DMS 273 (cell line): ENCODE measurements around the gene DPF3.

Source experiments
- DNase-seq: peaks from one replicate; lab custom pipeline; 2025; ENCODE audit not compliant: unreplicated experiment; lab: John Stamatoyannopoulos, UW

Gene DPF3

GRCh38 chr14:72845196-72845595 lies 48.7 kb downstream of the DPF3 start:
- DNase-seq, result no peak

GRCh38 chr14:72844524-72844923 lies 49.4 kb downstream of the DPF3 start:
- DNase-seq, result no peak

GRCh38 chr14:72839753-72840607 lies 53.9 kb downstream of the DPF3 start:
- DNase-seq, result no peak

GRCh38 chr14:72839351-72839750 lies 54.5 kb downstream of the DPF3 start:
- no peak for DNase-seq

GRCh38 chr14:72836085-72836484 lies 57.8 kb downstream of the DPF3 start:
- no peak for DNase-seq

GRCh38 chr14:72833174-72833573 lies 60.7 kb downstream of the DPF3 start:
- DNase-seq, result no peak

- DNase-seq, result no peak
These were observed 62.9 kb downstream of the DPF3 start for GRCh38 chr14:72830786-72831594.

GRCh38 chr14:72830356-72830755 lies 63.5 kb downstream of the DPF3 start:
- DNase-seq, result no peak

GRCh38 chr14:72828604-72829003 lies 65.3 kb downstream of the DPF3 start:
- DNase-seq, result no peak

GRCh38 chr14:72826039-72826438 lies 67.9 kb downstream of the DPF3 start:
- DNase-seq, result no peak

- DNase-seq, result no peak
These were observed 68.4 kb downstream of the DPF3 start for GRCh38 chr14:72825486-72825885.

GRCh38 chr14:72824051-72824450 lies 69.8 kb downstream of the DPF3 start:
- DNase-seq, result no peak

- peak; percentile 69 for DNase-seq
These were observed 70.8 kb downstream of the DPF3 start for GRCh38 chr14:72822946-72823611.

GRCh38 chr14:72818998-72819397 lies 74.9 kb downstream of the DPF3 start:
- peak; percentile 15 for DNase-seq

- DNase-seq, result no peak
These were observed 77.6 kb downstream of the DPF3 start for GRCh38 chr14:72816287-72816686.

- no peak for DNase-seq
These were observed 78.5 kb downstream of the DPF3 start for GRCh38 chr14:72815430-72815829.

GRCh38 chr14:72812292-72812851 lies 81.5 kb downstream of the DPF3 start:
- no peak for DNase-seq

- DNase-seq, result no peak
These were observed 83.7 kb downstream of the DPF3 start for GRCh38 chr14:72810201-72810600.

GRCh38 chr14:72809063-72809462 lies 84.8 kb downstream of the DPF3 start:
- DNase-seq, result no peak

GRCh38 chr14:72808564-72808963 lies 85.3 kb downstream of the DPF3 start:
- DNase-seq, result peak; percentile 68

GRCh38 chr14:72802588-72802946 lies 91.3 kb downstream of the DPF3 start:
- DNase-seq, result no peak
